Tibial nerve (tissue), 4 donors: ENCODE measurements around the gene C18orf32.

ENCODE experiments used
- CTCF ChIP-seq, 5 experiments: fragments of 200-600 bp in 3 of 5; fragments of 450-650 bp in 2 of 5; sonication (generic) in 3 of 5; IDR thresholded peaks; one replicate each; pipeline ENCODE4 v1.5.1; 2016 to 2019; ENCODE audit warnings: antibody characterized with exemption in 5 of 5, mild to moderate bottlenecking in 3 of 5, moderate library complexity in 2 of 5
- EP300 ChIP-seq, 2 donors: sonication (generic); formaldehyde crosslinking; IDR thresholded peaks; one replicate each; pipeline ENCODE4 v1.6.1; 2017; ENCODE audit warnings: antibody characterized with exemption in 2 of 2, mild to moderate bottlenecking in 1 of 2
- POLR2A ChIP-seq, 2 donors: fragments of 450-650 bp; IDR thresholded peaks; one replicate each; pipeline ENCODE4 v1.6.1; 2017; ENCODE audit warnings: antibody characterized with exemption in 2 of 2, mild to moderate bottlenecking in 2 of 2, moderate library complexity in 2 of 2

- no peak for TF ChIP-seq CTCF (IDR thresholded peaks at IDR 0.05)
- TF ChIP-seq EP300 (IDR thresholded peaks at IDR 0.05) = no peak
- no peak for TF ChIP-seq POLR2A (IDR thresholded peaks at IDR 0.05)
These were observed 25.9 kb downstream of the C18orf32 start for GRCh38 chr18:49460976-49461601.
